ENCODE results near the gene ZNF530.
A peak's percentile ranks its signal among the peaks of the same experiment; 100 is the strongest.

ZNF530 gene

DNA sequence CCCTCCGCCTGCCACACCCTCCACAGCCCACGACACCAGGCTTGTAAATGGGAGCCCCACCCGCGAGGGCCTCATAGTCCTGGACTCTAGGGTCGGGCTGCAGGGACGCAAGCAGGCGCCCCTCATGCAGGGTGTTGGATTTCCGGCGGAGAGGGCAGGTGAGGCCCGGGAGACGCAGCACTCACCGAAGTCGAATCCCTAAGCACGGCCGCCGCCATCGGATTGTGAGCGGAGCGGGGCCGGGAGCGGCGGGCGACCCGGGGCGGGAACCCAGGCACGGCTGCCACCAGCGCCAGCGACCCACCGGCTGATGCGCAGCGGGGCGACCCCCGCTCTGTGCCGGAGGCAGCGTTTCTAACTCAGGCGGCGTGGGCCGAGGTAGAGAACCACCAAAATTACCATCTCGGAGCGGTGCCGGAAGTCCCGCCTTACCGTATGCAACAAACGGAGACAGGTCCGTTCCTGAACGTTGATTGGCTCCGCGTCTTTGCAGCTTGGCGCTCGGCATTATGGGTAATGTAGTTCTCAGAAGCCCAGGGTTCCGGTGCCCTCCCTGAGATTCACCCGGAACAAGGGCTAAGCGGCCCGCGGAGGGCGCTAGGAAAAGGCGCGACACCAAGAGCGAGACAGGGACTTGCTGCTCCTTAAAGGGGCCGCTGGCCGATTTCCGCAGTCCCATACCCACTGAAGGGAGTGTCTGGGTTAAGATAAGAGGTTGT, 21.0 kb upstream of the ZNF530 start, which contains the start of gene ZNF416:
ZNF416 (minus strand) TSS at position 425 of the 719 bp plus-strand sequence; CDS start at position 218, 207 bp downstream.
- peak within 1 kb of the TSS; percentile 97 for H3K4me3 ChIP-seq (ENCODE audit: low read depth, low read length)
- TF ChIP-seq, protein P1, sequence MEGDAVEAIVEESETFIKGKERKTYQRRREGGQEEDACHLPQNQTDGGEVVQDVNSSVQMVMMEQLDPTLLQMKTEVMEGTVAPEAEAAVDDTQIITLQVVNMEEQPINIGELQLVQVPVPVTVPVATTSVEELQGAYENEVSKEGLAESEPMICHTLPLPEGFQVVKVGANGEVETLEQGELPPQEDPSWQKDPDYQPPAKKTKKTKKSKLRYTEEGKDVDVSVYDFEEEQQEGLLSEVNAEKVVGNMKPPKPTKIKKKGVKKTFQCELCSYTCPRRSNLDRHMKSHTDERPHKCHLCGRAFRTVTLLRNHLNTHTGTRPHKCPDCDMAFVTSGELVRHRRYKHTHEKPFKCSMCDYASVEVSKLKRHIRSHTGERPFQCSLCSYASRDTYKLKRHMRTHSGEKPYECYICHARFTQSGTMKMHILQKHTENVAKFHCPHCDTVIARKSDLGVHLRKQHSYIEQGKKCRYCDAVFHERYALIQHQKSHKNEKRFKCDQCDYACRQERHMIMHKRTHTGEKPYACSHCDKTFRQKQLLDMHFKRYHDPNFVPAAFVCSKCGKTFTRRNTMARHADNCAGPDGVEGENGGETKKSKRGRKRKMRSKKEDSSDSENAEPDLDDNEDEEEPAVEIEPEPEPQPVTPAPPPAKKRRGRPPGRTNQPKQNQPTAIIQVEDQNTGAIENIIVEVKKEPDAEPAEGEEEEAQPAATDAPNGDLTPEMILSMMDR (IDR thresholded peaks at IDR 0.05; ENCODE audit: control insufficient read depth, extremely low read depth, insufficient read depth): peak; percentile 41
- DNase-seq (ENCODE audit: low read depth): peak; percentile 98

DNA sequence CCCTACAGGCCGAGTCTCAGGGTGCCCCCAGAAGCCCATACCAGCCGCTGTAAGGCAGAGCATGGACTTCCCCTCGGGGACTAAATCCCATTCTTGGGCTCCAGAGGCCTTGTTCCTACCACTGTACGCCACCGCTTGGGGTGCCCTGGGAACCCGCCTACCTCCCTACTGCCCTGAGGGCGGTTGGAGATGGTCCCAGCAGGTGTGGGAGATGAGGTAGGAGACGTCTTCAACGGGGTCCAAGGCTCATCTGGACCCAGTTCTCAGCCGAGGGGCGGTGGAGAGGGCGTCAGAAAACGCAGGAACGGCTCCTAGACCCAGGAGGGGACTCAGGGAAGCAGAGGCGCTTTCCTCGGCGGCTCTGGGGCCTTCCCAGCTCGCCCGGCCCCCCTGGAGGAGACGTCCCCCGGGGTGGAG, 16.6 kb upstream of the ZNF530 start:
- no peak for DNase-seq (ENCODE audit: low read depth)
- H3K4me3 ChIP-seq (ENCODE audit: low read depth, low read length): no peak overlapping the region
- TF ChIP-seq, protein P1 (IDR thresholded peaks at IDR 0.05; ENCODE audit: control insufficient read depth, extremely low read depth, insufficient read depth): no peak

DNA sequence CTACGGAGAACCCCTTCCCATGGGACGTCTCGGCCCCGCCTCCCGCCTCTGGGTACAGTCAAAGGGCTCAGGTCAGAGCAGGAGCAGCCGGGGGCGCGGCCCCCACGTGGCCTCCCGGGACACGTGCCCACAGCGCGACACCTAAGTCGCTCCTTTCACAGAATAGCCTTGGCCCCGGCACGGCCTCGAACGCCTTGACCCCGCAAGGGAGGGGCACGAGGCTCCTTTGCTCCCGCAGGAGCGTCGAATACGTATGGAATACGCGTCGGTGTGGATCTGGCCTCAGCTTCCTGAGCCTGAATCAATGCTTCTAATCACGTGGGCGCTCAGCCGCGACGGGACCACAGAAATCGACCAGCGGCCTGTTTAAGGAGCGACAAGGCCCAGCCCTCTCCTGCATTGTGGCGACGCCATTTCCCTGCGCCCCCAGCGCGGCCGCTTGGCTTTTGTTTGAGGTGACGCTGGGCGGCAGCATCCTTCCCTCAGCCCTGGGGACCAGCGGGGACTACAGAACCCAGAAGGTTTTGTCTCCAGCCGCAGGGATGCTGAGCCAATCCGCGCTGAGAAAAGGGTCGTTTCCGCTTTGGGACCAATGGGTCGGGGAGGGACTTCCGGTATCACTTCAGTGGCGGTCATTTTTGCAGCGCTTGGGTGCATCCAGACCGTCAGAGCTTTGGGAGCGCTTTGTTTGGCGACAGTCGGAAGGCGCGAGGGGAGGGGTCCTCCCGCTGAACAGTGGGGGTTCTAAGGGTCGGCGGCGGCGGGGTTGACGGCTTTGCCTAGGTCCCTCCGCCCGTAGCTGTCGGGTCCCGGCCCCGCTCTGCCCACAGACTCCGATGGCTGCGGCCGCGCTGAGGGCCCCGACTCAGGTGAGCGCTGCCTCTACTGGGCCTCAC, 15.9 kb upstream of the ZNF530 start, which contains the start of gene ZIK1:
ZIK1 (plus strand) TSS at position 625 of the 896 bp plus-strand sequence; CDS start at position 837, 212 bp downstream.
- TF ChIP-seq, protein P1 (IDR thresholded peaks at IDR 0.05; ENCODE audit: control insufficient read depth, extremely low read depth, insufficient read depth): peak; percentile 38; the same call in 1 of the 2 replicates
- peak; percentile 86 for DNase-seq (ENCODE audit: low read depth)
- H3K4me3 ChIP-seq (ENCODE audit: low read depth, low read length): peak within 1 kb of the TSS; percentile 79

DNA sequence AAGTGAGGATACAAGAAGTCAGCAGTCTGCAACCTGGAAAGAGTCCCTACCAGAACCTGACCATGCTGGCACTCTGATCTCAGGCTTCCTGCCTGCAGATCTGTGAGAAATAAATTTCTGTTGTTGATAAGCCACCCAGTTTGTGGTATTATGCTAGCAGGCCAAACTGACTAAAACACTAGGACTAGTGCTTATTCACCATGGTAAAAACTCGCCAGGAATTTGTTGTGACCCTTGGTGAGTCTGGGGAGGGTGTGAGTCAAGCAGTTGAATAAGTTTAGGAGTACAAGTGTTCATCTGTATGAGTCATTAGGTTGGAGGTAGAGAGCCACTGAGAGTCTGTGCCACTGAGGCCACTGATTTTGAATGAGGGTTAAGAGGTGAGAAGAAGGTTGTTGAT, 12.2 kb upstream of the ZNF530 start:
- DNase-seq (ENCODE audit: low read depth): no peak

DNA sequence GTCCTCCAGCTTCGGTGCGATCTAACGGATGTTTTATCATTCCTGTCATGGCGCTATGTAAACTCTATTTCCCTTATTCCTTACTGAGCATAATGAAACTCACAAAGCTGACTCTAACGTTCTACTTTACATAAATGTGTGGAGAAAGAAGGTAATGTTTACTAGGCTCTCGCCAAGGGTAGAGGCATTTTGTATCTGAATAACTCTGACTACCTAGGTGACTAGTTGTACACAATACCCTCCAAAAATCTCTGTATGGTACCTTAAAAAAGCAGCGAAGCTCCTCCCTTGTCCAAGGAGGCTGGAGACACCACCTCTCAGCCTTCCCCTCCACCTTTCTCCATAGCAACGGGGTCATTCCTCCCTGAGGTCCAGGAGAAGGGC, 316 bp upstream of the ZNF530 start:
- H3K4me3 ChIP-seq (ENCODE audit: low read depth, low read length): peak overlapping the region; percentile 97
- no peak for DNase-seq (ENCODE audit: low read depth)
- TF ChIP-seq, protein P1 (IDR thresholded peaks at IDR 0.05; ENCODE audit: control insufficient read depth, extremely low read depth, insufficient read depth): no peak

More for the DNA sequence above, 12.2 kb upstream of the ZNF530 start:
- TF ChIP-seq, protein P1 (IDR thresholded peaks at IDR 0.05; ENCODE audit: control insufficient read depth, extremely low read depth, insufficient read depth): no peak
- no peak overlapping the region for H3K4me3 ChIP-seq (ENCODE audit: low read depth, low read length)

DNA sequence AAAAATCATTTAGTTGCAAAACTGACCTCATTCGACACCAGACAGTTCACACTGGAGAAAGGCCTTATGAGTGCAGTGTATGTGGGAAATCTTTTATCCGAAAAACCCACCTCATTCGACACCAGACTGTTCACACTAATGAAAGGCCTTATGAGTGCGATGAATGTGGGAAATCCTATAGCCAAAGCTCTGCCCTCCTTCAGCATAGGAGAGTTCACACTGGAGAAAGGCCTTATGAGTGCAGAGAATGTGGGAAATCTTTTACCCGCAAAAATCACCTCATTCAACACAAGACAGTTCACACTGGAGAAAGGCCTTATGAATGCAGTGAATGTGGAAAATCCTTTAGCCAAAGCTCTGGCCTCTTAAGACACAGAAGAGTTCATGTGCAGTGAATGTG, 7.2 kb downstream of the ZNF530 start:
- no peak for DNase-seq (ENCODE audit: low read depth)
- TF ChIP-seq, protein P1 (IDR thresholded peaks at IDR 0.05; ENCODE audit: control insufficient read depth, extremely low read depth, insufficient read depth): no peak
- no peak overlapping the region for H3K4me3 ChIP-seq (ENCODE audit: low read depth, low read length)

Measured in LNCaP clone FGC (cell line).